ENCODE measurements around the gene SLC7A7.
"Not testable (repeated sequence)": the region's sequence is repeated elsewhere in the genome, so short reads cannot be mapped to it uniquely, and the experiment has no call there.

SLC7A7 gene

DNA sequence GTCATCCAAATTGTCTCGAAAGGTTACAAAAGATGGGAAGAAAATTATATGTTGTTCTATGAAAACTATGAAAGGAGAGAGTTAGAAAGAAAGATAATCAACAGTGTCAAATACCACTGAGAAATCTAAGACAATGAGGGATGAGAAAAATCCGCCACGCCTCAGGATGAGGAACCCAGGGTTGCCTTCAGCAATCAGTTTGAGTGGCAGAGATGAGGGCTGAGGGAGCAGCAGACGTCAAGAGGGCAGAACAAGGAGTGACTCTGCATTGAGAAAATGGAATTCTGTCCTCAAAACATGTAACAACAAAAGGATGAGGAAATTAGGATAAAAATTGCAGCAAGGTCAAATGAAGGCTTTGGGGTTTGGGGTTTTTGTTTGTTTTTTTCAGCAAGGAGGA is 67.0 kb downstream of the SLC7A7 start:
- no peak for DNase-seq

DNA sequence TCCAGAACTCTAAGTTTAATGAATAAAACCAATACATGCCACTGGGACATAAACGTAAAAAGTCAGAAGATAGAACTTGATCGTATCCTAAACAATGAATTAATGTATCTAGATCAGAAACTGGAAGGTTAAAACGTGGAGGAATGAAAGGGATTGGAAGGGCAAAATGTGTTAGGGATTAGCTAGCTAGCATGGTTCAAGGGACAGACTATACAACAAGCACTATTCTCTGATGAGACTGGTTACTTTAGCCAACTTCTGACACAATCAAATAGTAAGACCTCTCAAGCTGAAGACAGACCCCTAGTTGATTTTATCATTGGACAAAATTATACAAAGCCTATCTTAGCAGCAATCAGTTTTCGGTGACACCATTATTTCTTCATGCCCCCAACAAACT is 67.5 kb downstream of the SLC7A7 start:
- DNase-seq: no peak

DNA sequence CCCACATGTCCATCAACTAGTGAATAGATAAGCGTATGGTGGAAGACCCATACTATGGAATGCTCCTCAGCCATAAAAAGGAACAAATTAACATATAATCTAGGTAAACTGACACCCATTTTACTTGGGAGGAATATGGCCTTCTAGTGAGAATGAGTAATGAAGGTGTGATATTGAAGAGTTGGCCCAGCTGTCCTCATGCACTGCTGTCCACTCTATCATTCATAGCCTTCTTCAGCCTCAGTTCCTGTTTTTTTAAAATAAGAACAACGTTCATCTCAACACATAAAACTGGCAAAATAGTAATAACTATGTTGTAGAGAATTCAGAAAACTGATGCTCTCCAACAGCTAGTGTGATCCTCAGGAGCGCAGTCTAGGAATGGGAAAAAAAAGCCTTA is 75.2 kb downstream of the SLC7A7 start:
- no peak for DNase-seq

DNA sequence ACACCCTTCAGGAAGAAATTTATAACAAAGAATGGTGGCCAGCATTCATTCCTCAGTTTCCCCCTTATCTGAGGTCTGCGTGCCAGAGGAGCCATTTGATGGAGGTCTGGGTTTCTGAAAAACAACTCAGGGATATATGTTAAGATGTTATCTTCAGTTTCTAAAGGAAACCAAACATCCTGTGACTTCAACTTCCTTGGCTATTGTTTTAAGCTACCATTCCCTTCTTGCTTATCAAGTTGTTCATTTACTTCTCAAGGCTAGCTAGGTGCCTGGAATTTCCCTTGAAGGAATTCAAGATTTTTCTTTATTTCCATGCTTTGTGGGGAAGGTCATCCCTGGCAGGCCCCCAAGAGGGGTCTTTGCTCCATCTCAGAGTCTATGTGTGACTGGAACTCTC is 75.8 kb downstream of the SLC7A7 start:
- DNase-seq: no peak

DNA sequence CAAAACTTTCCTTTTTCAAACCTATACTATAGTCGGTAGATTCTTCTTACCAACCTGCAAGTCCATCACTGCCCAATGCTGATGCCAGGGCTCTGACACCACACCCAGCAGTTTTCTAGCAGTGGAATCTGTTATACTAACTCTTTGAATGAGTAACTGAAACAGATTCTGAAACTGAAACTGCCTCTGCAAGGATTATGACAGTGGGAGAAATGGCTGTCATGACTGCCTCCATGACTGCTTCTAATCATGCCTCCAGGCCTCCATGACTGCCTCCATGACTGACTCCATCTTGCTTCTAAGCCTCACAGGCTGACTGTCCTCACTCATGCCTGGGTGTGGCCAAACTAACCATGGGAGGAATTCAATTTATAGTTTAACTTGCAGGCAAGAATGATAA is 78.2 kb downstream of the SLC7A7 start:
- DNase-seq: peak; percentile 53 to 63

DNA sequence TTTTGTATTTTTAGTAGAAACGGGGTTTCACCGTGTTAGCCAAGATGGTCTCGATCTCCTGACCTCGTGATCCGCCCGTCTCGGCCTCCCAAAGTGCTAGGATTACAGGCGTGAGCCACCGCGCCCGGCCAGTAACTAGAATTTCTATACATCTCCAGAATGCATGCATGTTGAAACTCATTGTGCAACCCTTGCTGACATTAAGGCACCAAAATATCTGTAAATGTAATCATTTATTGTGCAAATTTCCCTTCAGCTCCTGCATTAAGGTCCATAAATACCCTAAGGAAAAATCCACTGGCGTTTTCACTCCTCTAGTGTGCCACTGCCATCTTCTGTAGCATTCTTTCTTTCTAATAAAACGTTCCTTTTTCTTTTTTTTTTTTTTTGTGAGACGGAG is 78.9 kb downstream of the SLC7A7 start:
- not testable (repeated sequence) for DNase-seq

DNA sequence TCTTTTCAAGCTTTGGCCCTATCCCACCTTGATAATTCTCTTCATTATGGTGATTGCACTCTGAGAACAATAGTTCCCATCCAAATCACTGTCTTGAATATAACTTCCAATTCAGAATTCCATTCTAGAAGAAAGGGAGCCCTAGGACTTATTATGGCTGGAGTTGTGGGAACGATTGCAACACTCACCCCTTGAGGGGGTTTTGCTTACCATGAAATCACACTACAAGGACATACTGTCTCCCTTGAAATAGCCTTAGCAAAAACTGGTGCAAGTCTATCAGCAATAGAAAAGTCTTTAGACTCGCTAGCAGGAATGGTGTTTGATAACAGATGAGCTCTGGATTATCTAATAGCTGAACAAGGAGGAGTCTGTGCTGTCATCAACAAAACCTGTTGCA is 80.1 kb downstream of the SLC7A7 start:
- DNase-seq: no peak

DNA sequence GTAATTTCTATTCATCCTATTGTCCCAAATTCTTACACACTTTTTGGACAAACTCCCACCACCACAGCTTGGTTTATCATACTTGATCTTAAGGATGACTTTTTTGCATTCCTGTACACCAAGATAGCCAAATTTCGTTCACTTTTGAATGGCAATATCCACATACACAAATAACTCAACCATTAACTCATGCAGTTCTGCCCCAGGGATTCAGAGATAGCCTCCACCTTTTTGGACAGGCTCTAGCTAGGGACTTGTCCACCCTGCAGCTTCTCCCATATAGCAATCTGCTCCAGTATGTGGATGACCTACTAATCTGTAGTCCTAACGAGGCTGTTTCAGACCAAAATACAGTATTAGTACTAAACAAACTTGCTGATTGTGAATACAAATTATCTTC is 81.4 kb downstream of the SLC7A7 start:
- DNase-seq: no peak

DNA sequence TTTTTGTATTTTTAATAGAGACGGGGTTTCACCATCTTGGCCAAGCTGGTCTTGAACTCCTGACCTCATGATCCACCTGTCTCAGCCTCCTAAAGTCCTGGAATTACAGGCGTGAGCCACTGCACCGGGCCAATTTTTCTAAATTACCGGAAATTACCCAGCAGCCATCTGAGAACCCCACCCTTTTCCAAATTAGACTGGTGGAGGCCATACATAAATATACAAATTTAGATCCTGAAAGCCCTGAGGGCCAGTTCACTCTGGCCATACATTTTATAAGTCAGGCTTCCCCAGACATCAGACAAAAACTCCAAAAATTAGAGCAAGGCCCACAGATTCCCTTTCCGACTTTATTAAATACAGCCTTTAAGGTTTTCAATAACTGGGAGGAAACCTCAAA is 83.2 kb downstream of the SLC7A7 start:
- not testable (repeated sequence) for DNase-seq

DNA sequence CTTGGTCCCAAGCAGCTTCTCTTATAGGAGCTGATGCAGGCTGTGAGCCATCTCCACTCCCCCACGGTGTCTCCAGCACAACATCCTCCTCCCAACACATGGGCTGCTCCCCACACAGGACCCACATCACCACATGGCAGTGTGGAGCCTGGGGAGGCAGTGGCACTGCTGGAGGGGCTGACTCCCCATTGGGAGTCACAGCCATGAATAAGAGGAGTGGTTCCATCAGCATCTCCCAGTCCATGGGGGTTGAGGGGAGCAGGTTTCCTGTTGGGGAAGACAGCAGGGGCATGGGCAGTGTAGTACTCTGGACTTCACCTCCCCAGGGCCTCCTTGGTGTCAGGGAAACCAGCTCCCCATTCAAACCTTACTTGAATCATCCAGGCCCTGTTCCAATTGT is 89.2 kb downstream of the SLC7A7 start:
- DNase-seq: no peak

DNA sequence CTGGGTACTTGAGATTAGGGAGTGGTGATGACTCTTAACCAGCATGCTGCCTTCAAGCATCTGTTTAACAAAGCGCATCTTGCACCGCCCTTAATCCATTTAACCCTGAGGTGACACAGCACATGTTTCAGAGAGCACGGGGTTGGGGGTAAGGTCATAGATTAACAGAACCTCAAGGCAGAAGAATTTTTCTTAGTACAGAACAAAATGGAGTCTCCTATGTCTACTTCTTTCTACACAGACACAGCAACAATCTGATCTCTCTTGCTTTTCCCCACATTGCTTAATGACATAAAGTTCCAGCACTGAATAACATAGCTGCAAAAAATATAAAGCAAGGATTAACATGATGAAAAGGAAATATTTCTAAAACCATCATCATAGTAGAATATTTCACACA is 89.9 kb downstream of the SLC7A7 start:
- not testable (repeated sequence) for DNase-seq

DNA sequence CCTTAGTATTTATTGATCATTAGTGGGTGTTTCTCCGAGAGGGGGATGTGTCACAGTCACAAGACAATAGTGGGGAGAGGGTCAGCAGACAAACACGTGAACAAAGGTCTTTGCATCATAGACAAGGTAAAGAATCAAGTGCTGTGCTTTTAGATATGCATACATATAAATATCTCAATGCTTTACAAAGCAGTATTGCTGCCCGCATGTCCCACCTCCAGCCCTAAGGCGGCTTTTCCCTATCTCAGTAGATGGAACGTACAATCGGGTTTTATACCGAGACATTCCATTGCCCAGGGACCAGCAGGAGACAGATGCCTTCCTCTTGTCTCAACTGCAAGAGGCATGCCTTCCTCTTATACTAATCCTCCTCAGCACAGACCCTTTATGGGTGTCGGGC is 90.4 kb downstream of the SLC7A7 start:
- DNase-seq: not testable (repeated sequence)

DNA sequence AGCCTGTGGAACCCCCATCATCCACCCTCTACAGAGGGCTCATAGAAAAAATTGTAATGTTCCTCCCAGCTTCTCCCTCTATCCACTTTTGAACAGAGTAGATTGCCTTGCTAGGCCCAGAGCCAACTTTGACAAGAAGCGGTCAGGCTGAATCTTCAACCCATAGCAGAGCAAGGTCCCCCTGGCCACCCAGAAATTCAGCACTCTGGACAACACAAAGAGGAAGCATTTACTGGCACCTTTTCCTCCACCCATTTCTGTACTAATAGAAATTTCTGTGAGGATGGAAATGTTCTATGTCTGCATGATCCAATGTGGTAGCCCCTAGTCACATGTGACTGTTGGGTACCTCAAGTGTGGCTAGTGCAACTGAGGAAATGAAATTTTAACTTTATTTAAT is 91.4 kb downstream of the SLC7A7 start:
- DNase-seq: no peak

Measured in activated T-cell treated with anti-CD3 and anti-CD28 coated beads, Interleukin-2, amount 50 U/mL, for 48 hours (primary cell).